ENCODE data around the gene CLC. TPM values are rescaled to one million over a fixed set of nuclear protein-coding genes. Genes with fewer than 3 reads are reported as not detected.

CLC gene
- total RNA-seq, 1 experiment from 2014 or later = not detected

- CTCF ChIA-PET = interaction anchor here (1.5 kb wide), 1 partner anchor 12 kb away, joined by 7 read pairs; no protein-coding TSS in a partner anchor
- Mint-ChIP-seq H3K4me1 (no peaks in the 10 kb centered on the region), H3K36me3 (no peaks in the 10 kb centered on the region), H3K27ac (no peak overlapping the region), H3K9me3 (no peaks in the 10 kb centered on the region), H3K27me3 (ENCODE audit: low read depth) (peaks cover 43% of the 10 kb centered on the region), H3K4me3 (no peak overlapping the region)
- POLR2A ChIA-PET = no interaction called here
- TF ChIP-seq ZNF121 (CRISPR knock-in tag; IDR thresholded peaks at IDR 0.05) = no peak
- no peak for TF ChIP-seq TP53 (CRISPR knock-in tag; IDR thresholded peaks at IDR 0.05)
- TF ChIP-seq TCF7 (CRISPR knock-in tag; IDR thresholded peaks at IDR 0.05; ENCODE audit: low read depth) = no peak
- ATAC-seq = no peak
- DNase-seq (ENCODE audit: low spot score) = no peak
These were observed 17.1 kb upstream of the CLC start for GRCh38 chr19:39754971-39755370.

GRCh38 chr19:39754544-39754943 is 16.7 kb upstream of the CLC start:
- ChIA-PET POLR2A (interaction anchor here (1.1 kb wide), 1 partner anchor 11 kb away, joined by 3 read pairs; no protein-coding TSS in a partner anchor), CTCF (no interaction called here)
- no peaks in the 10 kb centered on the region for H3K36me3 Mint-ChIP-seq
- no peak for DNase-seq (ENCODE audit: low spot score)
- TF ChIP-seq, protein P1, sequence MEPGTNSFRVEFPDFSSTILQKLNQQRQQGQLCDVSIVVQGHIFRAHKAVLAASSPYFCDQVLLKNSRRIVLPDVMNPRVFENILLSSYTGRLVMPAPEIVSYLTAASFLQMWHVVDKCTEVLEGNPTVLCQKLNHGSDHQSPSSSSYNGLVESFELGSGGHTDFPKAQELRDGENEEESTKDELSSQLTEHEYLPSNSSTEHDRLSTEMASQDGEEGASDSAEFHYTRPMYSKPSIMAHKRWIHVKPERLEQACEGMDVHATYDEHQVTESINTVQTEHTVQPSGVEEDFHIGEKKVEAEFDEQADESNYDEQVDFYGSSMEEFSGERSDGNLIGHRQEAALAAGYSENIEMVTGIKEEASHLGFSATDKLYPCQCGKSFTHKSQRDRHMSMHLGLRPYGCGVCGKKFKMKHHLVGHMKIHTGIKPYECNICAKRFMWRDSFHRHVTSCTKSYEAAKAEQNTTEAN (CRISPR knock-in tag; IDR thresholded peaks at IDR 0.05) = no peak
- TF ChIP-seq OVOL2 (CRISPR knock-in tag; IDR thresholded peaks at IDR 0.05; ENCODE audit: borderline replicate concordance) (no peak), FOXJ3 (CRISPR knock-in tag; IDR thresholded peaks at IDR 0.05; ENCODE audit: borderline replicate concordance) (no peak), SOX15 (CRISPR knock-in tag; IDR thresholded peaks at IDR 0.05) (no peak), E2F5 (CRISPR knock-in tag; IDR thresholded peaks at IDR 0.05) (no peak)
- peaks cover 43% of the 10 kb centered on the region for H3K27me3 Mint-ChIP-seq (ENCODE audit: low read depth)
- no peak for ATAC-seq
- no peaks in the 10 kb centered on the region for H3K4me1 Mint-ChIP-seq
- no peak overlapping the region for H3K27ac Mint-ChIP-seq
- no peaks in the 10 kb centered on the region for H3K9me3 Mint-ChIP-seq
- no peak overlapping the region for H3K4me3 Mint-ChIP-seq

DNA sequence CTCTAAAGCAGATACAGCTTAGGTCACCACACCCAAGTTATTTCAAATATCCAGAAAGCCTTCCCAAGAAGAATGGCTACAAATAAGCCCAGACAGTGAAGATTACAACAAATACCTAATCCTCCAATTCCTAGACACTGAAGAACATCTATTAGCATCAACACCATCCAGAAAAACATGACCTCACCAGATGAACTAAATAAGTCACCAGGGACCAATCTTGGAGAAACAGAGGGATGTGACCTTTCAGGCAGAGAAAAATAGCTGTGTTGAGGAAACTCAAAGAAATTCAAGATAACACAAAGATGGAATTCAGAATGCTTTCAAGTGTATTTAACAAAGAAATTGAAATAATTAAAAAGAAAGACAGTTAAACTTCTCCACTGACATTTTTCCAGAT is 15.0 kb upstream of the CLC start:
- TF ChIP-seq EMX1 (CRISPR knock-in tag; IDR thresholded peaks at IDR 0.05) = no peak
- no peak for TF ChIP-seq ZBTB21 (CRISPR knock-in tag; IDR thresholded peaks at IDR 0.05; ENCODE audit: borderline replicate concordance)
- TF ChIP-seq E2F1 (CRISPR knock-in tag; IDR thresholded peaks at IDR 0.05) = no peak
- TF ChIP-seq, protein P2, sequence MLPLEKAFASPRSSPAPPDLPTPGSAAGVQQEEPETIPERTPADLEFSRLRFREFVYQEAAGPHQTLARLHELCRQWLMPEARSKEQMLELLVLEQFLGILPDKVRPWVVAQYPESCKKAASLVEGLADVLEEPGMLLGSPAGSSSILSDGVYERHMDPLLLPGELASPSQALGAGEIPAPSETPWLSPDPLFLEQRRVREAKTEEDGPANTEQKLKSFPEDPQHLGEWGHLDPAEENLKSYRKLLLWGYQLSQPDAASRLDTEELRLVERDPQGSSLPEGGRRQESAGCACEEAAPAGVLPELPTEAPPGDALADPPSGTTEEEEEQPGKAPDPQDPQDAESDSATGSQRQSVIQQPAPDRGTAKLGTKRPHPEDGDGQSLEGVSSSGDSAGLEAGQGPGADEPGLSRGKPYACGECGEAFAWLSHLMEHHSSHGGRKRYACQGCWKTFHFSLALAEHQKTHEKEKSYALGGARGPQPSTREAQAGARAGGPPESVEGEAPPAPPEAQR (CRISPR knock-in tag; IDR thresholded peaks at IDR 0.05) = no peak
- TF ChIP-seq GTF2I (CRISPR knock-in tag; conservative IDR thresholded peaks at IDR 0.05) = no peak
- TF ChIP-seq, protein P3, sequence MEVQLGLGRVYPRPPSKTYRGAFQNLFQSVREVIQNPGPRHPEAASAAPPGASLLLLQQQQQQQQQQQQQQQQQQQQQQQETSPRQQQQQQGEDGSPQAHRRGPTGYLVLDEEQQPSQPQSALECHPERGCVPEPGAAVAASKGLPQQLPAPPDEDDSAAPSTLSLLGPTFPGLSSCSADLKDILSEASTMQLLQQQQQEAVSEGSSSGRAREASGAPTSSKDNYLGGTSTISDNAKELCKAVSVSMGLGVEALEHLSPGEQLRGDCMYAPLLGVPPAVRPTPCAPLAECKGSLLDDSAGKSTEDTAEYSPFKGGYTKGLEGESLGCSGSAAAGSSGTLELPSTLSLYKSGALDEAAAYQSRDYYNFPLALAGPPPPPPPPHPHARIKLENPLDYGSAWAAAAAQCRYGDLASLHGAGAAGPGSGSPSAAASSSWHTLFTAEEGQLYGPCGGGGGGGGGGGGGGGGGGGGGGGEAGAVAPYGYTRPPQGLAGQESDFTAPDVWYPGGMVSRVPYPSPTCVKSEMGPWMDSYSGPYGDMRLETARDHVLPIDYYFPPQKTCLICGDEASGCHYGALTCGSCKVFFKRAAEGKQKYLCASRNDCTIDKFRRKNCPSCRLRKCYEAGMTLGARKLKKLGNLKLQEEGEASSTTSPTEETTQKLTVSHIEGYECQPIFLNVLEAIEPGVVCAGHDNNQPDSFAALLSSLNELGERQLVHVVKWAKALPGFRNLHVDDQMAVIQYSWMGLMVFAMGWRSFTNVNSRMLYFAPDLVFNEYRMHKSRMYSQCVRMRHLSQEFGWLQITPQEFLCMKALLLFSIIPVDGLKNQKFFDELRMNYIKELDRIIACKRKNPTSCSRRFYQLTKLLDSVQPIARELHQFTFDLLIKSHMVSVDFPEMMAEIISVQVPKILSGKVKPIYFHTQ (CRISPR knock-in tag; IDR thresholded peaks at IDR 0.05) = no peak
- no peak for TF ChIP-seq ZNF416 (CRISPR knock-in tag; IDR thresholded peaks at IDR 0.05)
- no peak for TF ChIP-seq ETV6 (CRISPR knock-in tag; IDR thresholded peaks at IDR 0.05)
- TF ChIP-seq, protein P4, sequence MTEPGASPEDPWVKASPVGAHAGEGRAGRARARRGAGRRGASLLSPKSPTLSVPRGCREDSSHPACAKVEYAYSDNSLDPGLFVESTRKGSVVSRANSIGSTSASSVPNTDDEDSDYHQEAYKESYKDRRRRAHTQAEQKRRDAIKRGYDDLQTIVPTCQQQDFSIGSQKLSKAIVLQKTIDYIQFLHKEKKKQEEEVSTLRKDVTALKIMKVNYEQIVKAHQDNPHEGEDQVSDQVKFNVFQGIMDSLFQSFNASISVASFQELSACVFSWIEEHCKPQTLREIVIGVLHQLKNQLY (CRISPR knock-in tag; IDR thresholded peaks at IDR 0.05) = no peak
- no peak for TF ChIP-seq NFE2L1 (CRISPR knock-in tag; IDR thresholded peaks at IDR 0.05)
- TF ChIP-seq TP53 (CRISPR knock-in tag; IDR thresholded peaks at IDR 0.05) = no peak
- TF ChIP-seq CDX4 (CRISPR knock-in tag; IDR thresholded peaks at IDR 0.05; ENCODE audit: borderline replicate concordance) = no peak
- Mint-ChIP-seq H3K27ac (no peak overlapping the region), H3K27me3 (ENCODE audit: low read depth) (peaks cover 35% of the 10 kb centered on the region), H3K36me3 (no peaks in the 10 kb centered on the region), H3K4me3 (no peak overlapping the region), H3K4me1 (no peaks in the 10 kb centered on the region), H3K9me3 (no peaks in the 10 kb centered on the region)
- DNase-seq (ENCODE audit: low spot score) = no peak
- no peak for ATAC-seq
- CTCF ChIA-PET = interaction anchor here (1.2 kb wide), 1 partner anchor 40 kb away, joined by 3 read pairs; no protein-coding TSS in a partner anchor
- POLR2A ChIA-PET = no interaction called here

All from WTC11 (cell line).